GM18858 (cell line): Measurements from ENCODE around the gene NSMCE1.

Experiments
- ATAC-seq: cut with Tn5 transposase; IDR thresholded peaks from one replicate; pipeline ENCODE4 v1.9.1; 2021; ENCODE audit not compliant: unreplicated experiment

The NSMCE1 gene

GRCh38 chr16:27199235-27199586, 69.4 kb downstream of the NSMCE1 start:
- ATAC-seq = no peak

- ATAC-seq = no peak
Measured at GRCh38 chr16:27198451-27199234, 69.9 kb downstream of the NSMCE1 start.

GRCh38 chr16:27197004-27197403, 71.6 kb downstream of the NSMCE1 start:
- no peak for ATAC-seq

GRCh38 chr16:27195941-27196595, 72.5 kb downstream of the NSMCE1 start:
- no peak for ATAC-seq

GRCh38 chr16:27195076-27195741, 73.4 kb downstream of the NSMCE1 start:
- ATAC-seq = no peak

GRCh38 chr16:27193300-27193990, 75.1 kb downstream of the NSMCE1 start:
- no peak for ATAC-seq

- no peak for ATAC-seq
Measured at GRCh38 chr16:27191352-27191924, 77.1 kb downstream of the NSMCE1 start.

GRCh38 chr16:27190316-27190871, 78.2 kb downstream of the NSMCE1 start:
- ATAC-seq = no peak

GRCh38 chr16:27189335-27189972, 79.1 kb downstream of the NSMCE1 start:
- ATAC-seq = no peak

- ATAC-seq = no peak
Measured at GRCh38 chr16:27188633-27189032, 79.9 kb downstream of the NSMCE1 start.

- ATAC-seq = no peak
Measured at GRCh38 chr16:27185776-27186130, 82.8 kb downstream of the NSMCE1 start.

- no peak for ATAC-seq
Measured at GRCh38 chr16:27182906-27183405, 85.6 kb downstream of the NSMCE1 start.

- ATAC-seq = no peak
Measured at GRCh38 chr16:27181019-27181790, 87.4 kb downstream of the NSMCE1 start.

GRCh38 chr16:27179500-27180072, 89.0 kb downstream of the NSMCE1 start:
- ATAC-seq = no peak

GRCh38 chr16:27177031-27177774, 91.4 kb downstream of the NSMCE1 start:
- no peak for ATAC-seq

- ATAC-seq = no peak
Measured at GRCh38 chr16:27175888-27176287, 92.7 kb downstream of the NSMCE1 start.
